ENCODE measurements around the gene MEF2B. TPM values are rescaled to one million over a fixed set of nuclear protein-coding genes. Genes with fewer than 3 reads are reported as not detected.
"Not testable (repeated sequence)": the region's sequence is repeated elsewhere in the genome, so short reads cannot be mapped to it uniquely, and the experiment has no call there.

Gene MEF2B
- total and polyA plus RNA-seq, 10 donors, result 2.2 to 15.5 (median 3.4) TPM

- Histone ChIP-seq H3K27me3 (replicated peaks in 1 of 7) (peaks cover 0 to 10% (median 0%) of the 10 kb centered on the region in 7 donors), H3K27ac (peak overlapping the region in 4 of 8 donors; percentile 11 to 48 (median 22)), H3K4me1 (peaks cover 0 to 18% (median 12%) of the 10 kb centered on the region in 6 donors), H3K4me3 (peak overlapping the region in 5 of 8 donors; percentile 3 to 55 (median 29)), H3K36me3 (peaks cover 0 to 50% (median 9%) of the 10 kb centered on the region in 6 donors), H3K9me3 (no peaks in the 10 kb centered on the region)
- TF ChIP-seq POLR2A (IDR thresholded peaks at IDR 0.05) (no peak), CTCF (IDR thresholded peaks at IDR 0.05 in 8 of 11, conservative IDR thresholded peaks at IDR 0.05 in 3 of 11) (no peak), POLR2AphosphoS5 (IDR thresholded peaks at IDR 0.05) (peak in 2 of 3 donors; percentile 34 to 59)
- intact Hi-C loops (cut with DNase I; ENCODE audit: low total_unique reads), result no loop called here
- DNase-seq, result no peak
- 61 to 84% (median 69%) methylated on average over 25 of the region's 25 CpGs for WGBS, 5 donors
These were observed 64.0 kb downstream of the MEF2B start for GRCh38 chr19:19106056-19106551.

- no peak for TF ChIP-seq CTCF (IDR thresholded peaks at IDR 0.05 in 8 of 11, conservative IDR thresholded peaks at IDR 0.05 in 3 of 11)
- TF ChIP-seq POLR2AphosphoS5 (IDR thresholded peaks at IDR 0.05), result peak in 2 of 3 donors; percentile 30 to 31
- TF ChIP-seq POLR2A (IDR thresholded peaks at IDR 0.05), result no peak
- 49 to 61% (median 60%) methylated on average over 30 to 36 of the region's 36 CpGs for WGBS, 5 donors
- Histone ChIP-seq H3K27me3 (replicated peaks in 1 of 7) (peaks cover 0 to 5% (median 0%) of the 10 kb centered on the region in 7 donors), H3K4me1 (peaks cover 0 to 14% (median 8%) of the 10 kb centered on the region in 6 donors), H3K4me3 (peak overlapping the region in 5 of 8 donors; percentile 3 to 55 (median 29)), H3K9me3 (no peaks in the 10 kb centered on the region), H3K36me3 (peaks cover 0 to 56% (median 10%) of the 10 kb centered on the region in 6 donors), H3K27ac (peak overlapping the region in 4 of 8 donors; percentile 11 to 48 (median 30))
- intact Hi-C loops (cut with DNase I; ENCODE audit: low total_unique reads), result no loop called here
- no peak for DNase-seq
These were observed 64.6 kb downstream of the MEF2B start for GRCh38 chr19:19105365-19106055.

- Histone ChIP-seq H3K27me3 (replicated peaks in 1 of 7) (no peaks in the 10 kb centered on the region), H3K4me3 (no peak overlapping the region), H3K9me3 (no peaks in the 10 kb centered on the region), H3K4me1 (peaks cover 0 to 7% (median 0%) of the 10 kb centered on the region in 6 donors), H3K27ac (no peak overlapping the region), H3K36me3 (peaks cover 0 to 74% (median 11%) of the 10 kb centered on the region in 6 donors)
- 94 to 100% (median 96%) methylated on average over 11 of the region's 11 CpGs for whole genome bisulfite sequencing, 5 donors
- TF ChIP-seq POLR2AphosphoS5 (IDR thresholded peaks at IDR 0.05), result no peak
- no peak for TF ChIP-seq POLR2A (IDR thresholded peaks at IDR 0.05)
- TF ChIP-seq CTCF (IDR thresholded peaks at IDR 0.05 in 8 of 11, conservative IDR thresholded peaks at IDR 0.05 in 3 of 11), result no peak
- intact Hi-C loops (cut with DNase I; ENCODE audit: low total_unique reads), result no loop called here
- DNase-seq, result no peak
These were observed 66.9 kb downstream of the MEF2B start for GRCh38 chr19:19103167-19103566.

- H3K4me3 ChIP-seq; H3K27me3 ChIP-seq (replicated peaks in 1 of 7); DNase-seq; intact Hi-C loops (cut with DNase I; ENCODE audit: low total_unique reads); H3K4me1 ChIP-seq; H3K9me3 ChIP-seq; H3K27ac ChIP-seq: not testable (repeated sequence)
- peaks cover 0 to 74% (median 12%) of the 10 kb centered on the region in 6 donors for H3K36me3 ChIP-seq
- 94 to 98% (median 98%) methylated on average over 10 of the region's 10 CpGs for WGBS, 5 donors
These were observed 67.5 kb downstream of the MEF2B start for GRCh38 chr19:19102566-19102965.

Data from spleen (tissue), 11 donors.